Peyer's patch (tissue), 4 donors: ENCODE data around the gene SMAD9. TPM values are rescaled to one million over a fixed set of nuclear protein-coding genes. Genes with fewer than 3 reads are reported as not detected.

Source experiments
- DNase-seq, 3 donors: peaks; one replicate each; pipeline ENCODE4 v3.0.0-alpha.2; 2017 to 2019
- H3K27ac ChIP-seq, 4 donors: fragments of 200-600 bp; sonication (generic); one replicate each; pipeline ENCODE4 v1.5.1; 2016 to 2019
- H3K27me3 ChIP-seq, 2 donors: fragments of 200-600 bp; sonication (generic); one replicate each; pipeline ENCODE4 v1.5.1; 2019
- H3K36me3 ChIP-seq, 3 donors: fragments of 200-600 bp; sonication (generic); one replicate each; pipeline ENCODE4 v1.5.1; 2016 to 2019
- H3K4me1 ChIP-seq, 4 donors: fragments of 200-600 bp; sonication (generic); one replicate each; pipeline ENCODE4 v1.5.1; 2016 to 2019
- H3K4me3 ChIP-seq, 4 donors: fragments of 200-600 bp; sonication (generic); 1 replicate in 3 of 4; 2 replicates in 1 of 4; pipeline ENCODE4 v1.5.1; 2016 to 2019; ENCODE audit warnings: mild to moderate bottlenecking in 1 of 4
- H3K9me3 ChIP-seq, 4 donors: fragments of 200-600 bp; sonication (generic); one replicate each; pipeline ENCODE4 v1.5.1; 2016 to 2019; ENCODE audit warnings: mild to moderate bottlenecking in 1 of 4
- POLR2A ChIP-seq, 2 donors: fragments of 450-650 bp; IDR thresholded peaks; one replicate each; pipeline ENCODE4 v1.5.1; 2017; ENCODE audit warnings: antibody characterized with exemption in 2 of 2, mild to moderate bottlenecking in 2 of 2, moderate library complexity in 2 of 2
- total RNA-seq, 4 donors: library from RNA; depleted of rRNA; stranded (reverse); fragments of >200 nt; gene quantifications; one replicate each; pipeline ENCODE4 v1.1.0, GENCODE V29; 2016
- TF ChIP-seq, protein P1 (sequence below), 6 experiments: fragments of 450-650 bp in 4 of 6; fragments of 200-600 bp in 2 of 6; sonication (generic) in 1 of 6; IDR thresholded peaks; one replicate each; pipeline ENCODE4 v1.5.1; 2017 to 2019; ENCODE audit warnings: antibody characterized with exemption in 6 of 6, mild to moderate bottlenecking in 3 of 6, moderate library complexity in 1 of 6

The SMAD9 gene
- total RNA-seq, 4 donors from 2014 or later: 3.2 to 10.7 (median 4.0) TPM

DNA sequence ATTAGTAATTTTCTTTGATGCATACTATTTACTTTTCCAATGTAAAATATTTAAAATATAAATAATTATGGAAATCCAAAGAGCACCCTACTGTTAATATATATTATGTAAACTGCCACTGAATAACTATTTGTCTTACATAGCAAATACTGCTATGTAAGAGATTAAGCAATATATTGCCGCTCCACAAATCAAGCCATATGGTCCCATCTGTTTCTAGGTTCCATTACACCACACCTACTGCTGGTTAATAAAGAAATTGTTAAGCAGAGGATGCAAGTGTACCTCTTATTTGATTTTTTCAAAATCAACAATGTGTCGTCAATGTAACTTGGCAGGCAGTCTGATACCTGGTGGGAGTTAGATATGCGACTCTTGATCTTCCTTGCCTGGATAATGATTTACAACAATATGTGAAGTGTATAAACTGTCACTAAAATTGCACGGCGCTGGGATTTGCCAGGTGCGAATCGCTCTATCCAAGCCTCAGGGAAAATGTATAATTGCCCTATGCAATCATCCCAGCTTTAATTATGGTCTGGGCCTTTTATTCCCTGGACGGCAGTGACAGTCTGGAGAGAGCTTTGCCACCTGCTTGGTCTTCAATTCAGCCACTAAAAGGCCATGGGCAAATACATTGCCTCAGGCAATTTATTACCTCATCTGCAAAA, 16.0 kb downstream of the SMAD9 start:
- no peaks in the 10 kb centered on the region for H3K27me3 ChIP-seq
- no peak overlapping the region for H3K27ac ChIP-seq
- H3K9me3 ChIP-seq: no peaks in the 10 kb centered on the region
- no peaks in the 10 kb centered on the region for H3K4me1 ChIP-seq
- H3K36me3 ChIP-seq: no peaks in the 10 kb centered on the region
- no peak overlapping the region for H3K4me3 ChIP-seq
- DNase-seq: no peak
- no peak for TF ChIP-seq POLR2A (IDR thresholded peaks at IDR 0.05)
- TF ChIP-seq, protein P1, sequence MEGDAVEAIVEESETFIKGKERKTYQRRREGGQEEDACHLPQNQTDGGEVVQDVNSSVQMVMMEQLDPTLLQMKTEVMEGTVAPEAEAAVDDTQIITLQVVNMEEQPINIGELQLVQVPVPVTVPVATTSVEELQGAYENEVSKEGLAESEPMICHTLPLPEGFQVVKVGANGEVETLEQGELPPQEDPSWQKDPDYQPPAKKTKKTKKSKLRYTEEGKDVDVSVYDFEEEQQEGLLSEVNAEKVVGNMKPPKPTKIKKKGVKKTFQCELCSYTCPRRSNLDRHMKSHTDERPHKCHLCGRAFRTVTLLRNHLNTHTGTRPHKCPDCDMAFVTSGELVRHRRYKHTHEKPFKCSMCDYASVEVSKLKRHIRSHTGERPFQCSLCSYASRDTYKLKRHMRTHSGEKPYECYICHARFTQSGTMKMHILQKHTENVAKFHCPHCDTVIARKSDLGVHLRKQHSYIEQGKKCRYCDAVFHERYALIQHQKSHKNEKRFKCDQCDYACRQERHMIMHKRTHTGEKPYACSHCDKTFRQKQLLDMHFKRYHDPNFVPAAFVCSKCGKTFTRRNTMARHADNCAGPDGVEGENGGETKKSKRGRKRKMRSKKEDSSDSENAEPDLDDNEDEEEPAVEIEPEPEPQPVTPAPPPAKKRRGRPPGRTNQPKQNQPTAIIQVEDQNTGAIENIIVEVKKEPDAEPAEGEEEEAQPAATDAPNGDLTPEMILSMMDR (IDR thresholded peaks at IDR 0.05): no peak

DNA sequence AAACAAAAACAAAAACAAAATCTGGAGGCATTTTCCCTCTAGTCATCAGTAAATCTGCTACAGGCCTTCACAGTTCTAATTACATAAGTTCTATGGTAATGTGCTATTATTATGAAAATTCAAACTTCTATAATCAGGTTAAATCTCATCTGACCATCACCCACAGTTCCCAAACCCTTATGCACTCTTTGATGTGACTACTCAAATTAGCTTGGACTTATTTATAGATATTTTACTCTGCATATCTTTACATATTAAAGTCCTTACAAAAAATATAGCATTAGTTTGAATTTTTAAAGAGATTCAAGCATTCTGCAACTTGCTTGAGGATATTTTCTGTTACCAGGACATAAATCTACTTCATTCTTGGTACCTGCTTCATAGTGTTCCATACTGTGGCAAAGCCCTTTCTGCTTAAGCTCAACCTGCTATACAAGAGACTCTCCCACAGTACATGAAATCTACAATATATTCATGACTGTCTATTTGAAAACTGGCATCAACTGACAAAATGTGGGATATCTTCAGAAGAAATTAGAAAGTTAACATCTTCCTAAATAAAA, 22.9 kb downstream of the SMAD9 start:
- no peak for DNase-seq
- Histone ChIP-seq H3K9me3 (no peaks in the 10 kb centered on the region), H3K27ac (no peak overlapping the region)

DNA sequence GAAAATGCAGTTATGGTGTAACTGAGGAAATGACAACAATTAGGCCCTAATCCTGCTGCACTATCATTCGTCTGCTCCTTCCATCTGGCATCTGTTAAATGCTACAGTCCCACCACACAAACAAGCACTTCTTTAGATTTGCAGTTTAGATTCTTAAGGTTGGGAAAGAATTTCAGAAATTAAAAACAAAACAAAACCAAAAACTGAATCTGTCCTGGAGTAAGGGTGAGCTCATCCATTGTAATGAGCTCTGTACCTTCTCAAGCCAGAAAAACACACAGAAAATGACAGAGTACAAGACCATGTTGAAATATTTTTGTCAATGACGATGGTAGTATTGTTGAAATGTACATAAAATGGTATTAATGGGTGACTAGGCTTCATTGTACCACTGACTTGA, 28.3 kb downstream of the SMAD9 start:
- no peaks in the 10 kb centered on the region for H3K27me3 ChIP-seq
- H3K27ac ChIP-seq: no peak overlapping the region
- TF ChIP-seq, protein P1 (IDR thresholded peaks at IDR 0.05): no peak
- H3K9me3 ChIP-seq: no peaks in the 10 kb centered on the region
- no peak overlapping the region for H3K4me3 ChIP-seq
- peaks cover 0 to 5% (median 0%) of the 10 kb centered on the region in 4 donors for H3K4me1 ChIP-seq
- no peak for DNase-seq
- no peaks in the 10 kb centered on the region for H3K36me3 ChIP-seq

More for the DNA sequence above, 22.9 kb downstream of the SMAD9 start:
- TF ChIP-seq POLR2A (IDR thresholded peaks at IDR 0.05): no peak
- TF ChIP-seq, protein P1 (IDR thresholded peaks at IDR 0.05): no peak
- Histone ChIP-seq H3K27me3 (no peaks in the 10 kb centered on the region), H3K4me3 (no peak overlapping the region), H3K4me1 (no peaks in the 10 kb centered on the region), H3K36me3 (no peaks in the 10 kb centered on the region)

DNA sequence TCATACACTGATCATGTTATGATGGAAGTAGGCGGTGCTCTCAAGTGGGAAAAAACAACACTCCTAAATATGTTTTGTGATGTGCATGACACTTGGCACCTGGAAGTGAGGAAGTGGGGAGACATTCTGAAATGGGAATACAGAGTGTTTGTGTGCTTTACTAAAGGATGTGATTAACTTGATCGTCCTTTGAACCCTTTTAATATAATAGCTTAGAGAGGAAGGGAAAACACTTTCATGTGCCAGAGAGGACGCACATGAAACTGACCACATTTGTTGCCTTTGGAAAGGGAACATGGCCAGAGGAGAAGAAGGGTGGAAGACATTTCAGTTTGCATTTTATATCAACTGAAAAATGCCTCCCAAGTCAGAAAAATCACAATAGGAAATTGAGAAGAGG, 31.4 kb downstream of the SMAD9 start:
- no peak for TF ChIP-seq POLR2A (IDR thresholded peaks at IDR 0.05)
- TF ChIP-seq, protein P1 (IDR thresholded peaks at IDR 0.05): no peak
- Histone ChIP-seq H3K27ac (no peak overlapping the region), H3K36me3 (no peaks in the 10 kb centered on the region), H3K4me1 (peaks cover 0 to 5% (median 0%) of the 10 kb centered on the region in 4 donors), H3K27me3 (no peaks in the 10 kb centered on the region), H3K4me3 (no peak overlapping the region), H3K9me3 (no peaks in the 10 kb centered on the region)
- no peak for DNase-seq

DNA sequence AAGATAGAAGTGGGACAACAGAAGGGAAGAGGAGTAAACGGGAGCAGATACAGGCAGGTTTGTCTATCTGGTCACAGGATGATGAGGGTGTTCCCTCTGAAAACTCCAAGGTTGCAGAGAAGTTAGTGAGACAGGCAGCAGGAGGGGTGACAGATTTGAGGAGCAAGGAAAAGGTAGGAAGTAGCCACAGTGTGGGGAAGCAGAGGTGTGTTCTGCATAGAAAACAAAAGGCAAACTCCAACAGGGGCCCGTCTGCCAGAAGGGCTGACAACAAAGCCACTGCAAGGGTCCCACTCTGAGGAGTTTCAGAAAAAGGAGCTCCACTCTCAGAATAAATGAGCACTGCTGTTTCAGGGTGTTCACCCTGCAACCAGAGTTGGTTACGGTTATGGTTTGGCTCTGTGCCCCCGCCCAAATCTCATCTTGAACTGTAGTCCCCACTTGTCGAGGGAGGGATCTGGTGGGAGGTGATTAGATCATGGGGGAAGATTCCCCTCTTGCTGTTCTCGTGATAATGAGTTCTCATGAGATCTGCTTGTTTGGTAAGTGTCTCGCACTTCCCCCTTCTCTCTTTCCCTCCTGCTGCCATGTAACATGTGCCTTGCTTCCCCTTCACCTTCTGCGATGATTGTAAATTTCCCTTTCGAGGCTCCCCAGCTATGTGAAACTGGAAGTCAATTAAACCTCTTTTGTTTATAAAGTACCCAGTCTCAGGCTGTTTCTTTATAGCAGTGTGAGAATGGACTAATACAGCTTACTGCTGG, 32.1 kb downstream of the SMAD9 start:
- Histone ChIP-seq H3K36me3 (no peaks in the 10 kb centered on the region), H3K9me3 (no peaks in the 10 kb centered on the region), H3K4me3 (no peak overlapping the region), H3K27me3 (no peaks in the 10 kb centered on the region), H3K27ac (no peak overlapping the region), H3K4me1 (peaks cover 0 to 5% (median 0%) of the 10 kb centered on the region in 4 donors)
- no peak for DNase-seq
- TF ChIP-seq, protein P1 (IDR thresholded peaks at IDR 0.05): no peak
- no peak for TF ChIP-seq POLR2A (IDR thresholded peaks at IDR 0.05)
